D721Med (cell line): ENCODE results near the gene PI4KB.

Experiments
- DNase-seq: peaks from one replicate; pipeline ENCODE4 v3.0.0; 2011; ENCODE audit warnings: low spot score; ENCODE audit not compliant: insufficient read length
- FAIRE-seq: peaks from 2 replicates; lab custom pipeline; 2011; peaks lifted over from hg19 to GRCh38; lab: Jason Lieb, UNC
- TF ChIP-seq, protein P1 (sequence below): IDR thresholded peaks from 2 replicates; pipeline ENCODE4 v1.5.1; 2012; ENCODE audit warnings: mild to moderate bottlenecking, control low read depth; ENCODE audit not compliant: insufficient read depth; ENCODE audit errors: missing control alignments

Gene PI4KB

DNA sequence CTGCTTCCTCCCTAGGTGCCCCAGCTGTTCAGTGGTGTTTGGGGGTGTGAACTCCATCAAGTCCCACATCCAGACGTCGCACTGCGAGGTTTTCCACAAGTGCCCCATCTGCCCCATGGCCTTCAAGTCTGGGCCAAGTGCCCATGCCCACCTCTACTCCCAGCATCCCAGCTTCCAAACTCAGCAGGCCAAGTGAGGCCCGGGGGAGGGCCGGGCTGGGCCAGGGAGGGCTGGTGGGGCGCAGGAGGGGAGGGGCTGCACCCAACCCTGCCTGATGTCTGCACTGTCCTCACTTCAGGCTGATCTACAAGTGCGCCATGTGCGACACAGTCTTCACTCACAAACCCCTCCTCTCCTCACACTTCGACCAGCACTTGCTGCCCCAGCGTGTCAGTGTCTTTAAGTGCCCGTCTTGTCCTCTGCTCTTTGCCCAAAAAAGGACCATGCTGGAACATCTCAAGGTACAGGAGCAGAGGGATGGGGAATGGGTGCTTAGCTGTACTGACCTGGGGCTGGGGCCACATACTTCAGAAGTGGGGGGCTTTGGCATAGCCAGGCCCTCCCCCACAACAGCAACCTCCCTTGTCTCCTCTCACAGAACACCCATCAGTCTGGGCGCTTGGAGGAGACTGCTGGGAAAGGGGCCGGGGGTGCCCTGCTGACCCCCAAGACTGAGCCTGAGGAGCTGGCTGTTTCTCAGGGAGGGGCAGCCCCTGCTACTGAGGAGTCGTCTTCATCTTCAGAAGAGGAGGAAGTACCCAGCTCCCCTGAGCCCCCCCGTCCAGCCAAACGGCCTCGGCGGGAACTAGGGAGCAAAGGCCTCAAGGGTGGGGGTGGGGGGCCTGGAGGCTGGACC lies 37.9 kb downstream of the PI4KB start:
- DNase-seq (no peak), FAIRE-seq (no peak)
- TF ChIP-seq, protein P1, sequence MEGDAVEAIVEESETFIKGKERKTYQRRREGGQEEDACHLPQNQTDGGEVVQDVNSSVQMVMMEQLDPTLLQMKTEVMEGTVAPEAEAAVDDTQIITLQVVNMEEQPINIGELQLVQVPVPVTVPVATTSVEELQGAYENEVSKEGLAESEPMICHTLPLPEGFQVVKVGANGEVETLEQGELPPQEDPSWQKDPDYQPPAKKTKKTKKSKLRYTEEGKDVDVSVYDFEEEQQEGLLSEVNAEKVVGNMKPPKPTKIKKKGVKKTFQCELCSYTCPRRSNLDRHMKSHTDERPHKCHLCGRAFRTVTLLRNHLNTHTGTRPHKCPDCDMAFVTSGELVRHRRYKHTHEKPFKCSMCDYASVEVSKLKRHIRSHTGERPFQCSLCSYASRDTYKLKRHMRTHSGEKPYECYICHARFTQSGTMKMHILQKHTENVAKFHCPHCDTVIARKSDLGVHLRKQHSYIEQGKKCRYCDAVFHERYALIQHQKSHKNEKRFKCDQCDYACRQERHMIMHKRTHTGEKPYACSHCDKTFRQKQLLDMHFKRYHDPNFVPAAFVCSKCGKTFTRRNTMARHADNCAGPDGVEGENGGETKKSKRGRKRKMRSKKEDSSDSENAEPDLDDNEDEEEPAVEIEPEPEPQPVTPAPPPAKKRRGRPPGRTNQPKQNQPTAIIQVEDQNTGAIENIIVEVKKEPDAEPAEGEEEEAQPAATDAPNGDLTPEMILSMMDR = no peak

DNA sequence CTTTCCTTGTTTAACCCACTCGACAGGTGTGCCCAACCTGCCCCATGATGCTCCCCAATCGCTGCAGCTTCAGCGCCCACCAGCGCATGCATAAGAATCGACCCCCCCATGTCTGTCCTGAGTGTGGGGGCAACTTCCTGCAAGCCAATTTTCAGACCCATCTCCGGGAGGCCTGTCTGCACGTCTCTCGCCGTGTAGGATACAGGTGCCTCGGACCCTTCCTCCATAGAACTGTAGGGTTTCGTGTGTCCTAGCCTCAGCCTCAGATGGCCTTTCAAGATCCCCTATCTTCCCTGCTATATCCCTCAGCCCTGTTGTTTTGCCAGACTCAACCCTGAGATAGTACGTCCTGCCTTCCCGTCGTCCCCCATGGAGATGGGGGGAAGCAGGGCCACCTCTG lies 38.7 kb downstream of the PI4KB start:
- TF ChIP-seq, protein P1 = no peak
- no peak for FAIRE-seq
- no peak for DNase-seq

GRCh38 chr1:151287767-151288500 lies 39.3 kb downstream of the PI4KB start:
- DNase-seq = no peak
- TF ChIP-seq, protein P1 = no peak
- FAIRE-seq = no peak

DNA sequence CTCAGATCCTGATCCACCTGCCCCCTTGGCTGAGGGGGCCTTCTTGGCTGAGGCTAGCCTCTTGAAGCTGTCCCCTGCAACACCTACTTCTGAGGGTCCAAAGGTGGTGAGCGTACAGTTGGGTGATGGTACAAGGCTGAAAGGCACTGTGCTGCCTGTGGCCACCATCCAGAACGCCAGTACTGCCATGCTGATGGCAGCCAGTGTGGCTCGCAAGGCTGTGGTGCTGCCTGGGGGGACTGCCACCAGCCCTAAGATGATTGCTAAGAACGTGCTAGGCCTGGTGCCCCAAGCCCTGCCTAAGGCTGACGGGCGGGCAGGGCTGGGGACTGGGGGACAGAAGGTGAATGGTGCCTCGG lies 39.9 kb downstream of the PI4KB start:
- TF ChIP-seq, protein P1 = no peak
- FAIRE-seq (no peak), DNase-seq (no peak)

GRCh38 chr1:151286619-151287340 lies 40.4 kb downstream of the PI4KB start:
- TF ChIP-seq, protein P1 = no peak
- no peak for FAIRE-seq
- no peak for DNase-seq

DNA sequence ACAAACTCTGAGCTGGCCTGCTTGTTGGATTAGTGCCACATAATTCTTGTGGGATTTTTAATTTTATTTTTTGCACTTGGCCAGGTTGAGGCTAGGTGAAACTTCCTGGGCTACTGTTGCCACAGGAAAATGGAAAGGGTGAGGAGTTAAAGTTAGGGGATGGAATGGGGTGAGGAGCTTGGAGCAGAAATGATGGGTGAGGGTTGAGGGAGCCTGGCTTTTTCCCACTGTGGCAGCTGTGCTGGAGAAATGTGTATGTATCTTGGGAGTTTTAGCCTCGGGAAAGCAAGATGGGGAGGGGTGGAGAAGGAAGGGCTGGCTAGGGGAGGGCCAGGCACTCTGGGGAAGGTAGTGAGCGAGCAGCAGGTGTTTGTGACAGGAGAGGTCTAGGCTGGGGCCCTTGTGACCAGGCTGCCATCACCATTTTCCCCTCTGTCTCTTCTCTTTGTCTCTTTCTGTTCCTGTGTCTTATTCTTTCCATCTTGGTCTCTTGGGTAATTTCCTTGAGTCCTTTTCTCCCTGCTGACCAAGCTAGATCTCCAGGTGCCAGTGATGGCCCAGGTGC lies 43.1 kb downstream of the PI4KB start:
- TF ChIP-seq, protein P1 = no peak
- DNase-seq (no peak), FAIRE-seq (no peak)
